Measurements from ENCODE around the gene INAFM2. TPM values are rescaled to one million over a fixed set of nuclear protein-coding genes. Genes with fewer than 3 reads are reported as not detected.
A peak's percentile ranks its signal among the peaks of the same experiment; 100 is the strongest.

The INAFM2 gene
- total and polyA plus RNA-seq, 4 experiments from 2014 or later, result 0.08 to 7.5 (median 5.0) TPM

DNA sequence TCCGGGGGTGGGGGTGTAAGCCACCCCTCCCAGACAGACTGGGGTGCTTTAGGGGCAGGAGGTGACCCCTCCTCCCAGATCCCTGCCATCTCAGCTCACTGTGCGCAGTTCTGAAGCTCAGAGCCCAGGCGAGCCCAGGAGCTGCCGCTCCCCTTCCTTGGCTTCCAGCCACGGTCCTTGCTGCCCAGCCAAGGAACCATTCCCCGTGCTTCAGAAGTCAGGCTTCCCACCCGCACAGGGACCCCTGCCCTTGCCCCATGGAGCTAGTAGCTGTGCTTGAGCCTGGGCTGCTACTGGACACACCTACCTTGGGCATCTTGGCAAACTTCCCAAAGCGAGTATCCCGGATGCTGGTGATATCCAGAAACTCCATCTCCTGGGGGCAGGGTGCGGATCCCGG, 20.5 kb upstream of the INAFM2 start:
- Mint-ChIP-seq H3K27me3 (no peaks in the 10 kb centered on the region), H3K4me1 (peaks cover 17 to 45% (median 26%) of the 10 kb centered on the region in 4 donors), H3K36me3 (peaks cover 28 to 64% of the 10 kb centered on the region in 2 donors), H3K27ac (no peak overlapping the region), H3K9me3 (peaks cover 0 to 3% (median 0%) of the 10 kb centered on the region in 8 donors), H3K4me3 (no peak overlapping the region)
- DNase-seq, result no peak
- no peaks in the 10 kb centered on the region for H3K9me3 ChIP-seq (ENCODE audit: control insufficient read depth in 1 of 2, low read length in 2 of 2)
- H3K27me3 ChIP-seq (ENCODE audit: insufficient read depth, low read length), result no peaks in the 10 kb centered on the region
- intact Hi-C loops (cut with micrococcal nuclease), result no loop called here
- ChIA-PET CTCF (ENCODE audit: partially characterized antibody) (interaction anchor here (0.7 to 23.8 kb wide), 4 partner anchors 14 to 86 kb away, joined by 3 to 634 read pairs (median 215); partner anchors contain the start of gene CCDC9B), POLR2A (ENCODE audit: partially characterized antibody) (interaction anchor here (0.7 to 1.4 kb wide), 3 partner anchors 12 to 20 kb away, joined by 3 to 5 read pairs (median 3); partner anchors contain the start of gene ANKRD63)
- H3K4me1 ChIP-seq (ENCODE audit: insufficient read depth, low read length), result peaks cover 27% of the 10 kb centered on the region
- no peak overlapping the region for H3K27ac ChIP-seq (ENCODE audit: low read depth, low read length)
- H3K4me3 ChIP-seq (ENCODE audit: low read length in 2 of 2), result no peak overlapping the region
- H3K36me3 ChIP-seq (ENCODE audit: insufficient read depth, low read length), result peaks cover 50% of the 10 kb centered on the region

DNA sequence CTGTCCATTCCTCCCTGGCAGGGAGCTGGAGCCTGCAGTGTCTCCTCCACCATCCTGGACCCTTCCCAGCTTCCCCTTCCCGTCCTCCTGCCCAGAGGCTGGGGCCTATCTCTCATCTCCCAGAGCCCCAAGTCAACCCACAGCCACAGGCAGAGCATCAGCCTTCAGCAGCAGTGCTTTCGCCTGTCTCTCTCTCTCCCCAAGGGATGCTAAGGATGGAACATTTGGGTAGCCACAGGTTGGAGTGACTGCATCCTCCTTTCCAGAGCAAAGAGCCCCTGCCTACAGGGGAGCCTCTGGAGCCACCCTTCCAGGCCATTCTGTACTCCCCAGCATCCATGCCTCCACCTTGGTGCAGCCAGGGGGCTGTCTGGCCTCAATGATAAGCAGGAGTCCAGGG, 19.9 kb upstream of the INAFM2 start:
- Mint-ChIP-seq H3K27ac (peak overlapping the region in 1 of 7 donors; percentile 19), H3K4me1 (peaks cover 17 to 51% (median 28%) of the 10 kb centered on the region in 4 donors), H3K36me3 (peaks cover 28 to 63% of the 10 kb centered on the region in 2 donors), H3K9me3 (peaks cover 0 to 3% (median 0%) of the 10 kb centered on the region in 8 donors), H3K27me3 (no peaks in the 10 kb centered on the region), H3K4me3 (peak overlapping the region in 1 of 8 donors; percentile 65)
- no peak overlapping the region for H3K4me3 ChIP-seq (ENCODE audit: low read length in 2 of 2)
- no peak overlapping the region for H3K27ac ChIP-seq (ENCODE audit: low read depth, low read length)
- intact Hi-C loops (cut with micrococcal nuclease), result no loop called here
- peaks cover 44% of the 10 kb centered on the region for H3K36me3 ChIP-seq (ENCODE audit: insufficient read depth, low read length)
- ChIA-PET CTCF (ENCODE audit: partially characterized antibody) (interaction anchor here (0.5 to 23.8 kb wide), 4 partner anchors 27 to 119 kb away, joined by 3 to 634 read pairs (median 215); partner anchors contain the start of gene CCDC9B), POLR2A (ENCODE audit: partially characterized antibody) (interaction anchor here (0.7 to 1.1 kb wide), 2 partner anchors 11 to 20 kb away, joined by 3 read pairs; partner anchors contain the start of gene ANKRD63)
- no peaks in the 10 kb centered on the region for H3K27me3 ChIP-seq (ENCODE audit: insufficient read depth, low read length)
- no peak for DNase-seq
- peaks cover 27% of the 10 kb centered on the region for H3K4me1 ChIP-seq (ENCODE audit: insufficient read depth, low read length)
- no peaks in the 10 kb centered on the region for H3K9me3 ChIP-seq (ENCODE audit: control insufficient read depth in 1 of 2, low read length in 2 of 2)

DNA sequence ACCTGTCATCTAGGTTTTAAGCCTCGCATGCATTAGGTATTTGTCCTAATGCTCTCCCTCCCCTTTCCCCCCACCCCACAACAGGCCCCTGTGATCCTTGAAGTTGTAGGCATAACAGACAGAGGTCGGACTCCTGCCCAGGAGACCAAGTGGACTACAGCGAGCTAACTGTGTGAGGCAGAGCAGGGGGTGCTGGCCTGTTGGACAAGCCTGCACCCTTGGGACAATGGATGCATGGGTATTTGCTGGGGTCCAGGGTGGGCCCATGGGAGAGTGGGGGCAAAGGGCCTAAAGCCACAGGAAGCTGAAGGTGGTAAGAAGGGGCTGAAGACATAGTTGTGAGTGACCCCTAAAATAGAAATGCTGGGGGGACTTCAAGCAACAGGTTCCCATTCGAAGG, 18.2 kb upstream of the INAFM2 start:
- no peaks in the 10 kb centered on the region for H3K27me3 Mint-ChIP-seq
- intact Hi-C loops (cut with micrococcal nuclease), result no loop called here
- Histone ChIP-seq H3K9me3 (ENCODE audit: control insufficient read depth in 1 of 2, low read length in 2 of 2) (no peaks in the 10 kb centered on the region), H3K4me3 (ENCODE audit: low read length in 2 of 2) (no peak overlapping the region), H3K27ac (ENCODE audit: low read depth, low read length) (no peak overlapping the region), H3K27me3 (ENCODE audit: insufficient read depth, low read length) (no peaks in the 10 kb centered on the region), H3K4me1 (ENCODE audit: insufficient read depth, low read length) (peaks cover 44% of the 10 kb centered on the region), H3K36me3 (ENCODE audit: insufficient read depth, low read length) (peaks cover 34% of the 10 kb centered on the region)
- H3K36me3 Mint-ChIP-seq, result peaks cover 15 to 48% of the 10 kb centered on the region in 2 donors
- H3K4me1 Mint-ChIP-seq, result peaks cover 28 to 68% (median 40%) of the 10 kb centered on the region in 4 donors
- ChIA-PET CTCF (ENCODE audit: partially characterized antibody) (interaction anchor here (0.8 to 23.8 kb wide), 8 partner anchors 16 to 117 kb away, joined by 3 to 634 read pairs (median 50); partner anchors contain the start of genes ANKRD63, CCDC9B and INAFM2), POLR2A (ENCODE audit: partially characterized antibody) (interaction anchor here (1.4 to 6.8 kb wide), 2 partner anchors 21 to 30 kb away, joined by 3 to 67 read pairs; partner anchors contain the start of gene ANKRD63)
- peaks cover 0 to 3% (median 0%) of the 10 kb centered on the region in 8 donors for H3K9me3 Mint-ChIP-seq
- DNase-seq, result no peak
- H3K4me3 Mint-ChIP-seq, result peak overlapping the region in 6 of 8 donors; percentile 11 to 57 (median 46)
- peak overlapping the region in 2 of 7 donors; percentile 3 to 29 for H3K27ac Mint-ChIP-seq

DNA sequence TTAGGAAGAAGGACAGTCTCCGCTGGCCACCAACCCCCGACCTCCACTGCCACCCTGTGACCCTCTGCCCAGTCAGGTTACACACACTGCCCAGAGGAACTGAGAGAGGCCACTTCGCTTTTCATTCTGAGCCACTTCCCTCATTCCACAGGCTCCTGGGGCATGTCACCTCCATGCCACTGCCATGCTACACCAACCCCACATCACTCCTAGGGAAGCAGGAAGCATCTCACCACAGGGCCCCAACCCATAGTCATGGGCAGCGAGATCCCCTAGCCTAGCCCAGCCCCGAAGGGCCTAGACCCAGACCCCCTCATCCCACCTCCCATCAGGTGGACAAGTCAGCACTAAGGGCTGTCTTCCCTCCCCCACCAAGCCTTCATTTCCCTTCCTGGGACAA, 17.1 kb upstream of the INAFM2 start:
- Histone ChIP-seq H3K9me3 (ENCODE audit: control insufficient read depth in 1 of 2, low read length in 2 of 2) (no peaks in the 10 kb centered on the region), H3K27ac (ENCODE audit: low read depth, low read length) (no peak overlapping the region), H3K27me3 (ENCODE audit: insufficient read depth, low read length) (no peaks in the 10 kb centered on the region), H3K4me1 (ENCODE audit: insufficient read depth, low read length) (peaks cover 44% of the 10 kb centered on the region), H3K4me3 (ENCODE audit: low read length in 2 of 2) (peak overlapping the region; percentile 40 to 98), H3K36me3 (ENCODE audit: insufficient read depth, low read length) (peaks cover 23% of the 10 kb centered on the region)
- peaks cover 5 to 39% of the 10 kb centered on the region in 2 donors for H3K36me3 Mint-ChIP-seq
- peaks cover 28 to 68% (median 39%) of the 10 kb centered on the region in 4 donors for H3K4me1 Mint-ChIP-seq
- peak overlapping the region; percentile 65 to 96 (median 93) for H3K27ac Mint-ChIP-seq
- intact Hi-C loops (cut with micrococcal nuclease), result no loop called here
- H3K27me3 Mint-ChIP-seq, result no peaks in the 10 kb centered on the region
- CTCF ChIA-PET (ENCODE audit: partially characterized antibody), result interaction anchor here (1.3 to 23.8 kb wide), 10 partner anchors 7 to 89 kb away, joined by 4 to 634 read pairs (median 38); partner anchors contain the start of genes ANKRD63, CCDC9B, INAFM2 and KNSTRN
- H3K9me3 Mint-ChIP-seq, result no peaks in the 10 kb centered on the region
- peak overlapping the region; percentile 94 to 98 (median 96) for H3K4me3 Mint-ChIP-seq
- no peak for DNase-seq
- POLR2A ChIA-PET (ENCODE audit: partially characterized antibody), result interaction anchor here (3.1 to 6.8 kb wide), 5 partner anchors 13 to 267 kb away, joined by 16 to 90 read pairs (median 44); partner anchors contain the start of genes ANKRD63, INAFM2 and SRP14

DNA sequence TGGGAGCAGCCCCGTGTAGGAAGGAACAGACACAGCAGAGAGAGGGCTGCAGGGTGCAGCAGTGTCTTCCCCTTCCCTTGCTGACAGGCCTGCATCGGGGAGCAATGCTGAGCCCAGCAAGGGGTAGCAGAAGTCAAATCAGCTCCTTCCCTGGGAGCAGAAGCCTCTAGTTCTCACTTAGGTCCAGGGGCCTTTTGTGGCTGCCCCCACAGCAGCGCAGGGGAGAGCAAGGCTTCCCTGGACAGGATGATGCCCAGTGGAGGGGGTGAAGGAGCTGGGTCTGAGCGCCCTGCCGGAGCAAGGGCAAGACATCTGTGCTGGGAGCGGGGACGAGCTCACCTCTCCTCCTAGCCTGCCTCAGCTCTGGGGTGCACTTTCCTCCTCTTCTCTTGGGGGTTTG, 16.6 kb upstream of the INAFM2 start:
- Mint-ChIP-seq H3K36me3 (peaks cover 0 to 34% of the 10 kb centered on the region in 2 donors), H3K27me3 (no peaks in the 10 kb centered on the region), H3K9me3 (no peaks in the 10 kb centered on the region), H3K4me3 (peak overlapping the region; percentile 94 to 98 (median 96)), H3K4me1 (peaks cover 28 to 68% (median 39%) of the 10 kb centered on the region in 4 donors), H3K27ac (peak overlapping the region; percentile 65 to 96 (median 93))
- ChIA-PET CTCF (ENCODE audit: partially characterized antibody) (interaction anchor here (0.7 to 23.8 kb wide), 20 partner anchors 8 to 202 kb away, joined by 3 to 634 read pairs (median 6); partner anchors contain the start of genes ANKRD63, CCDC9B, INAFM2 and IVD), POLR2A (ENCODE audit: partially characterized antibody) (interaction anchor here (0.8 to 6.8 kb wide), 19 partner anchors 13 to 272 kb away, joined by 3 to 90 read pairs (median 10); partner anchors contain the start of genes ANKRD63, BAHD1, CCDC32 and CCDC9B)
- intact Hi-C loops (cut with micrococcal nuclease), result loop anchor here (1.0 kb wide), 2 partner anchors 24 to 31 kb away; partner anchors contain the start of gene ANKRD63
- Histone ChIP-seq H3K27me3 (ENCODE audit: insufficient read depth, low read length) (no peaks in the 10 kb centered on the region), H3K27ac (ENCODE audit: low read depth, low read length) (peak overlapping the region; percentile 79), H3K4me1 (ENCODE audit: insufficient read depth, low read length) (peaks cover 44% of the 10 kb centered on the region), H3K4me3 (ENCODE audit: low read length in 2 of 2) (peak overlapping the region; percentile 40 to 98), H3K36me3 (ENCODE audit: insufficient read depth, low read length) (peaks cover 18% of the 10 kb centered on the region), H3K9me3 (ENCODE audit: control insufficient read depth in 1 of 2, low read length in 2 of 2) (no peaks in the 10 kb centered on the region)
- peak in 1 of 5 donors; percentile 21 for DNase-seq

DNA sequence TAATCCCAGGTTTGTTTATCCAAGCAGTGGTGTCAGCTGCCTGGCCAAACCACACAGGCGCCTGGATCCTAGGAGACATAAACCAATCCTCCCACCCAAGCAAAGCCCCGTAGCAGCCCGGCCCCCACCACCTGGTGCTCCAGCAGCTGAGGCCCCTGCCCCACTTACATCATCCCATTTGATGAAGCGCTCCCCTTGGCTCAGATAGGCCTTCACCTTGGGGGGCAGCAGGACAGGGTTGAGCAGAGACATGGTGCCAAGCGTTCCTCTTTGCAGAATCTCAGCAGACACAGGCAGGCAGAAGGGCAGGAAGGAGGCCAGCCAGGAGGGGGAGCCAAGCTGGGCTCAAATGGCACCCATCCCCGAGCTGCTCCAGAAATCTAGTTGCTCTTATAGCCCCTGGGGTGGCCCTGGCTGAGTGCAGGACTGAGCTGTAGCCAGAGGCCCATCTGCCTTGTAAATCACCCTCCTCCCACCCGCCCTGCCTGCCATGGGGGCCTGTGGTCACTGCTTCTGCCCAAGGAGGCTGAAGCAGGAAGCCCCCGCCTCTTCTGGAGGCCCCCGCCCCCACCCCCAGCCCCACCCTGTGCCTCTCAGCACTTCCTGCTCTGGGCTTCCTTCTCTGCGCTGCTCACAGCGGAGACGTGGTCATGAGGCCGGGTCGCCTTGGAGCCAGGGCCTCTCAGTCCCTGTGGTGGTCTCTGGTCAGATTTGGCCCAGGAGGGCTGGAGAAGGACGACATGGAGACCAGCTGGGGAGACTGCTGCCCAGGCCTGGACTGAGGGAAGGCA, 15.9 kb upstream of the INAFM2 start, which contains the start of gene PLCB2:
TSS of gene PLCB2 (minus strand) at position 515 of the 791 bp plus-strand sequence. CDS start at position 252, 263 bp downstream.
- peaks cover 44% of the 10 kb centered on the region for H3K4me1 ChIP-seq (ENCODE audit: insufficient read depth, low read length)

More for the DNA sequence above, 15.9 kb upstream of the INAFM2 start, which contains the start of gene PLCB2:
- intact Hi-C loops (cut with micrococcal nuclease), result loop anchor here (1.0 kb wide), 3 partner anchors 16 to 31 kb away; partner anchors contain the start of genes ANKRD63 and INAFM2
- Mint-ChIP-seq H3K27me3 (no peaks in the 10 kb centered on the region), H3K4me1 (peaks cover 28 to 68% (median 39%) of the 10 kb centered on the region in 4 donors), H3K27ac (peak within 1 kb of the TSS; percentile 93 to 98 (median 96)), H3K36me3 (peaks cover 0 to 30% of the 10 kb centered on the region in 2 donors), H3K4me3 (peak within 1 kb of the TSS; percentile 94 to 98 (median 96)), H3K9me3 (no peaks in the 10 kb centered on the region)
- peaks cover 12% of the 10 kb centered on the region for H3K36me3 ChIP-seq (ENCODE audit: insufficient read depth, low read length)
- H3K4me3 ChIP-seq (ENCODE audit: low read length in 2 of 2), result peak within 1 kb of the TSS; percentile 84 to 98
- CTCF ChIA-PET (ENCODE audit: partially characterized antibody), result interaction anchor here (0.6 to 23.8 kb wide), 27 partner anchors 8 to 923 kb away, joined by 3 to 634 read pairs (median 4); partner anchors contain the start of genes ANKRD63, BMF, CCDC9B and CHP1
- H3K27me3 ChIP-seq (ENCODE audit: insufficient read depth, low read length), result no peaks in the 10 kb centered on the region
- no peaks in the 10 kb centered on the region for H3K9me3 ChIP-seq (ENCODE audit: control insufficient read depth in 1 of 2, low read length in 2 of 2)
- DNase-seq, result peak; percentile 73 to 80 (median 76)
- POLR2A ChIA-PET (ENCODE audit: partially characterized antibody), result interaction anchor here (0.7 to 6.8 kb wide), 35 partner anchors 9 to 1665 kb away, joined by 3 to 90 read pairs (median 5); partner anchors contain the start of genes ANKRD63, BAHD1, BMF and CCDC32
- peak within 1 kb of the TSS; percentile 79 for H3K27ac ChIP-seq (ENCODE audit: low read depth, low read length)

All from CD4-positive, alpha-beta memory T cell (primary cell).